HepG2 (cell line): ENCODE measurements around the gene CLTCL1. TPM values are rescaled to one million over a fixed set of nuclear protein-coding genes. Genes with fewer than 3 reads are reported as not detected.

Experiments used
- ATAC-seq: fragments of 200-7000 bp; cut with Tn5 transposase; 3 replicates; pipeline ENCODE4 v1.9.1; 2020; ENCODE audit warnings: mild to moderate bottlenecking, moderate library complexity
- BruUV-seq: library from RNA; stranded (reverse); fragments of 400-500 nt; replicated peaks from 2 replicates; lab custom pipeline; 2021; lab: Mats Ljungman, UMichigan
- CTCF ChIA-PET: fragments of 300-600 bp; formaldehyde crosslinking; extraction: SDS; loops from one replicate; lab custom pipeline; 2021; ENCODE audit warnings: low total read pairs, inconsistent platforms, low intra/inter-chr PET ratio; lab: Yijun Ruan, JAX
- POLR2A ChIA-PET: fragments of 350-600 bp; sonication (Branson Sonifier 250); formaldehyde crosslinking; loops from one replicate; lab custom pipeline; 2020; ENCODE audit warnings: antibody characterized with exemption, inconsistent platforms; lab: Yijun Ruan, JAX
- DNase-seq: peaks from one replicate; pipeline ENCODE4 v3.0.0-alpha.2; 2015; ENCODE audit warnings: low spot score
- FAIRE-seq: peaks from 3 replicates; lab custom pipeline; 2011; peaks lifted over from hg19 to GRCh38; lab: Jason Lieb, UNC
- H2AFZ ChIP-seq: one replicate; pipeline ENCODE4 v1.6.1; 2011; ENCODE audit warnings: low read length, inconsistent platforms
- H3K27ac ChIP-seq: fragments of 300-600 bp; 3 replicates; pipeline ENCODE4 v1.8.0; 2011; ENCODE audit warnings: mixed run types, mild to moderate bottlenecking, mixed read lengths, low read length, inconsistent platforms; ENCODE audit not compliant: insufficient read depth; ENCODE audit errors: extremely low read length
- H3K27me3 ChIP-seq, 2 experiments: fragments of 200-600 bp in 1 of 2; 2 replicates in 1 of 2; 3 replicates in 1 of 2; pipeline versions ENCODE4 v1.6.0 to v1.8.0; 2011; ENCODE audit warnings: low read length in 2 of 2, mild to moderate bottlenecking in 2 of 2, moderate library complexity in 2 of 2, inconsistent platforms in 1 of 2; ENCODE audit not compliant: insufficient read depth in 2 of 2, control insufficient read depth in 1 of 2
- H3K36me3 ChIP-seq, 2 experiments: fragments of 200-600 bp in 1 of 2; replicated peaks in 1 of 2; 2 replicates in 1 of 2; 3 replicates in 1 of 2; pipeline versions ENCODE4 v1.5.1 to v1.8.0; 2011; ENCODE audit warnings: low read length in 2 of 2, inconsistent platforms in 1 of 2; ENCODE audit not compliant: insufficient read depth in 2 of 2, control insufficient read depth in 1 of 2
- H3K4me1 ChIP-seq: 2 replicates; pipeline ENCODE4 v1.5.1; 2012; ENCODE audit warnings: low read length, inconsistent platforms; ENCODE audit not compliant: insufficient read depth
- H3K4me2 ChIP-seq: 2 replicates; pipeline ENCODE4 v1.6.0; 2011; ENCODE audit warnings: low read depth, low read length, inconsistent platforms
- H3K4me3 ChIP-seq, 3 experiments: fragments of 200-600 bp in 1 of 3; sonication (generic), shearing (Covaris generic) in 1 of 3; replicated peaks in 1 of 3; 2 replicates each; pipeline ENCODE4 v1.5.1; 2011 to 2016; ENCODE audit warnings: low read length in 3 of 3, inconsistent platforms in 2 of 3, low read depth in 2 of 3, mild to moderate bottlenecking in 2 of 3, control low read depth in 1 of 3, mixed read lengths in 1 of 3; ENCODE audit not compliant: insufficient read depth in 1 of 3
- H3K79me2 ChIP-seq: one replicate; pipeline ENCODE4 v1.6.1; 2011; ENCODE audit warnings: low read length, inconsistent platforms; ENCODE audit not compliant: insufficient read depth
- H3K9ac ChIP-seq: 2 replicates; pipeline ENCODE4 v1.6.0; 2011; ENCODE audit warnings: mild to moderate bottlenecking, low read depth, low read length, inconsistent platforms; ENCODE audit not compliant: insufficient read depth
- H3K9me3 ChIP-seq: 2 replicates; pipeline ENCODE4 v1.5.1; 2012; ENCODE audit warnings: mild to moderate bottlenecking, low read length
- H4K20me1 ChIP-seq: 2 replicates; pipeline ENCODE4 v1.6.0; 2011; ENCODE audit warnings: inconsistent platforms, mild to moderate bottlenecking, low read length, moderate library complexity; ENCODE audit not compliant: insufficient read depth
- ATF5 ChIP-seq: sonication (generic); formaldehyde crosslinking; IDR thresholded peaks from 2 replicates; pipeline ENCODE4 v1.4.0; 2020; ENCODE audit warnings: mild to moderate bottlenecking, low read depth, missing genetic modification reagents
- DNMT3B ChIP-seq: conservative IDR thresholded peaks from 2 replicates; pipeline ENCODE4 v1.6.1; 2016; ENCODE audit warnings: missing biosample characterization, control low read depth
- JARID2 ChIP-seq: sonication (generic); formaldehyde crosslinking; IDR thresholded peaks from 2 replicates; pipeline ENCODE4 v1.8.1; 2023; ENCODE audit warnings: missing genetic modification reagents, inconsistent platforms; ENCODE audit not compliant: insufficient replicate concordance
- NR2C2 ChIP-seq: sonication (generic); formaldehyde crosslinking; IDR thresholded peaks from 2 replicates; pipeline ENCODE4 v1.4.0; 2020; ENCODE audit warnings: missing genetic modification reagents, mild to moderate bottlenecking, moderate library complexity, borderline replicate concordance
- PCBP1 ChIP-seq: fragments of 200-400 bp; formaldehyde crosslinking; IDR thresholded peaks from 2 replicates; pipeline ENCODE4 v1.6.1; 2017; ENCODE audit warnings: mild to moderate bottlenecking, low read depth, low read length, borderline replicate concordance
- TEF ChIP-seq: sonication (generic); formaldehyde crosslinking; IDR thresholded peaks from 2 replicates; pipeline ENCODE4 v1.5.0; 2020; ENCODE audit warnings: missing genetic modification reagents
- TFDP2 ChIP-seq: sonication (generic); formaldehyde crosslinking; IDR thresholded peaks from 2 replicates; pipeline ENCODE4 v1.4.0; 2020; ENCODE audit warnings: missing genetic modification reagents
- THAP11 ChIP-seq: IDR thresholded peaks from 2 replicates; pipeline ENCODE4 v1.6.1; 2016; ENCODE audit warnings: missing biosample characterization, missing genetic modification reagents
- ZBTB3 ChIP-seq: sonication (generic); formaldehyde crosslinking; IDR thresholded peaks from 2 replicates; pipeline ENCODE4 v1.4.0; 2020; ENCODE audit warnings: low read depth, mild to moderate bottlenecking, moderate library complexity, missing genetic modification reagents, borderline replicate concordance
- ZNF224 ChIP-seq: sonication (generic); formaldehyde crosslinking; IDR thresholded peaks from 2 replicates; pipeline ENCODE4 v1.5.0; 2020; ENCODE audit warnings: mild to moderate bottlenecking, missing genetic modification reagents
- ZNF709 ChIP-seq: sonication (generic); formaldehyde crosslinking; IDR thresholded peaks from 2 replicates; pipeline ENCODE4 v1.5.0; 2020; ENCODE audit warnings: mild to moderate bottlenecking, missing genetic modification reagents
- ZNF775 ChIP-seq: sonication (generic); formaldehyde crosslinking; IDR thresholded peaks from 2 replicates; pipeline ENCODE4 v1.4.0; 2020; ENCODE audit warnings: missing genetic modification reagents, mild to moderate bottlenecking, moderate library complexity, borderline replicate concordance
- ZNF816 ChIP-seq: sonication (generic); formaldehyde crosslinking; IDR thresholded peaks from 2 replicates; pipeline ENCODE4 v1.8.0; 2022; ENCODE audit warnings: missing genetic modification reagents, mild to moderate bottlenecking, borderline replicate concordance
- WGBS: methylation state at CpG from one replicate; pipeline ENCODE4 v1.1.6; 2017; ENCODE audit warnings: low lambda C conversion rate; 5-methylcytosine and 5-hydroxymethylcytosine counted together
- in situ Hi-C: cut with HindIII; loops from 2 replicates; pipeline ENCODE4 v1.10.0; 2017; ENCODE audit warnings: low pct_unique_long_range_greater_than_20kb; ENCODE audit not compliant: extremely low pct_ligation_motif_present
- intact Hi-C: fragments of 100-400 bp; cut with micrococcal nuclease; formaldehyde crosslinking; loops from one replicate; pipeline ENCODE4 v1.10.0; 2022; ENCODE audit not compliant: unreplicated experiment
- polyA plus RNA-seq, 8 experiments: library from polyadenylated mRNA; depleted of rRNA in 3 of 8; stranded (reverse) in 7 of 8; unstranded in 1 of 8; fragments of >200 nt; fragmentation: Illumina TruSeq in 4 of 8; extraction: Trizol in 4 of 8; gene quantifications; 2 replicates each; pipeline versions ENCODE4 v1.2.1 to v1.2.3, GENCODE V29; 2011 to 2016; ENCODE audit warnings: low read depth in 4 of 8, missing spikeins in 1 of 8, mixed read lengths in 1 of 8; ENCODE audit not compliant: insufficient read depth in 1 of 8
- total RNA-seq, 5 experiments: library from RNA; depleted of rRNA; stranded (reverse); fragments of >200 nt; fragmentation: Illumina TruSeq; extraction: Trizol; gene quantifications; 2 replicates each; pipeline ENCODE4 v1.2.3, GENCODE V29; 2016; ENCODE audit warnings: low read depth in 1 of 5
- TF ChIP-seq, protein P1 (sequence below): sonication (generic); formaldehyde crosslinking; IDR thresholded peaks from 2 replicates; pipeline ENCODE4 v1.5.1; 2020; ENCODE audit warnings: mild to moderate bottlenecking, missing genetic modification reagents, moderate library complexity
- TF ChIP-seq, protein P2 (sequence below): sonication (generic); formaldehyde crosslinking; IDR thresholded peaks from 2 replicates; pipeline ENCODE4 v1.8.0; 2022; ENCODE audit warnings: mild to moderate bottlenecking, missing genetic modification reagents, moderate library complexity

Gene CLTCL1
- total and polyA plus RNA-seq, 2 of the 13 experiments (the other 11 are each of a cell fraction or from before 2014, with no cell fraction given) = 8.1 to 10.9 TPM

DNA sequence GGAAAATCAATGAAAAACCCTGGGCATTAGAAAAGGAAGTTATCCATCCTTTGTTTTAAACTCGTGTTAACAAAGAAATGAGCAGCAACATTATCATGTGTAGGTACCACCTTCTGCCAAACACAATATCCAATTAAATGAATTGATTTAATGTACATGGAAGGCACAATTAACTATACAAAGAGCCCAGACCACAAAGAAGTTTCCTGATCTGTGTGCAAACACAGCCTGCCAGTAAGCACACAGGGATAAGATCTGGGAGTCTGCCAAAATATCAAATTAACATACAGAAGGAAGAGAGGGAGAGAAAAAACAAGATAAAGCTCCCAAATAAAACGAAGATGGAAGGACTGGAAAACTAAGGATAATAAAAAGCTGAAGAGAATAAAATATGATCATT lies 58.9 kb downstream of the CLTCL1 start:
- no peak overlapping the region for H3K4me2 ChIP-seq
- ChIA-PET CTCF (no interaction called here), POLR2A (no interaction called here)
- no peaks in the 10 kb centered on the region for H3K27me3 ChIP-seq
- in situ Hi-C loops = no loop called here
- no peaks in the 10 kb centered on the region for H3K4me1 ChIP-seq
- no peak for ATAC-seq
- no peaks in the 10 kb centered on the region for H3K9me3 ChIP-seq
- no peak for FAIRE-seq
- no peaks in the 10 kb centered on the region for H3K79me2 ChIP-seq
- no peak overlapping the region for H3K27ac ChIP-seq
- peaks cover 4 to 28% of the 10 kb centered on the region in 2 experiments; a peak in 4 of 5 replicates for H3K36me3 ChIP-seq
- BruUV-seq = no TSS peak
- H2AFZ ChIP-seq = no peak overlapping the region
- intact Hi-C loops = no loop called here
- H4K20me1 ChIP-seq = no peaks in the 10 kb centered on the region
- no peak for DNase-seq
- H3K4me3 ChIP-seq = no peak overlapping the region
- 83% methylated on average over 2 of the region's 2 CpGs for WGBS
- no peak overlapping the region for H3K9ac ChIP-seq
- TF ChIP-seq ZNF775 (CRISPR knock-in tag) (no peak), TEF (no peak), ZBTB3 (no peak), ZNF709 (no peak), DNMT3B (CRISPR knock-in tag) (no peak), NR2C2 (CRISPR knock-in tag) (no peak), TFDP2 (CRISPR knock-in tag) (no peak), PCBP1 (no peak), ZNF816 (no peak), ATF5 (no peak), ZNF224 (no peak), THAP11 (CRISPR knock-in tag) (no peak), JARID2 (CRISPR knock-in tag) (no peak)
- TF ChIP-seq, protein P1, sequence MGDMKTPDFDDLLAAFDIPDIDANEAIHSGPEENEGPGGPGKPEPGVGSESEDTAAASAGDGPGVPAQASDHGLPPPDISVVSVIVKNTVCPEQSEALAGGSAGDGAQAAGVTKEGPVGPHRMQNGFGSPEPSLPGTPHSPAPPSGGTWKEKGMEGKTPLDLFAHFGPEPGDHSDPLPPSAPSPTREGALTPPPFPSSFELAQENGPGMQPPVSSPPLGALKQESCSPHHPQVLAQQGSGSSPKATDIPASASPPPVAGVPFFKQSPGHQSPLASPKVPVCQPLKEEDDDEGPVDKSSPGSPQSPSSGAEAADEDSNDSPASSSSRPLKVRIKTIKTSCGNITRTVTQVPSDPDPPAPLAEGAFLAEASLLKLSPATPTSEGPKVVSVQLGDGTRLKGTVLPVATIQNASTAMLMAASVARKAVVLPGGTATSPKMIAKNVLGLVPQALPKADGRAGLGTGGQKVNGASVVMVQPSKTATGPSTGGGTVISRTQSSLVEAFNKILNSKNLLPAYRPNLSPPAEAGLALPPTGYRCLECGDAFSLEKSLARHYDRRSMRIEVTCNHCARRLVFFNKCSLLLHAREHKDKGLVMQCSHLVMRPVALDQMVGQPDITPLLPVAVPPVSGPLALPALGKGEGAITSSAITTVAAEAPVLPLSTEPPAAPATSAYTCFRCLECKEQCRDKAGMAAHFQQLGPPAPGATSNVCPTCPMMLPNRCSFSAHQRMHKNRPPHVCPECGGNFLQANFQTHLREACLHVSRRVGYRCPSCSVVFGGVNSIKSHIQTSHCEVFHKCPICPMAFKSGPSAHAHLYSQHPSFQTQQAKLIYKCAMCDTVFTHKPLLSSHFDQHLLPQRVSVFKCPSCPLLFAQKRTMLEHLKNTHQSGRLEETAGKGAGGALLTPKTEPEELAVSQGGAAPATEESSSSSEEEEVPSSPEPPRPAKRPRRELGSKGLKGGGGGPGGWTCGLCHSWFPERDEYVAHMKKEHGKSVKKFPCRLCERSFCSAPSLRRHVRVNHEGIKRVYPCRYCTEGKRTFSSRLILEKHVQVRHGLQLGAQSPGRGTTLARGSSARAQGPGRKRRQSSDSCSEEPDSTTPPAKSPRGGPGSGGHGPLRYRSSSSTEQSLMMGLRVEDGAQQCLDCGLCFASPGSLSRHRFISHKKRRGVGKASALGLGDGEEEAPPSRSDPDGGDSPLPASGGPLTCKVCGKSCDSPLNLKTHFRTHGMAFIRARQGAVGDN (CRISPR knock-in tag) = no peak
- TF ChIP-seq, protein P2, sequence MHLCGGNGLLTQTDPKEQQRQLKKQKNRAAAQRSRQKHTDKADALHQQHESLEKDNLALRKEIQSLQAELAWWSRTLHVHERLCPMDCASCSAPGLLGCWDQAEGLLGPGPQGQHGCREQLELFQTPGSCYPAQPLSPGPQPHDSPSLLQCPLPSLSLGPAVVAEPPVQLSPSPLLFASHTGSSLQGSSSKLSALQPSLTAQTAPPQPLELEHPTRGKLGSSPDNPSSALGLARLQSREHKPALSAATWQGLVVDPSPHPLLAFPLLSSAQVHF (CRISPR knock-in tag) = no peak
